GM12878 (cell line): Measurements from ENCODE around the gene TSC22D3. TPM values are rescaled to one million over a fixed set of nuclear protein-coding genes. Genes with fewer than 3 reads are reported as not detected.

Source experiments
- ATAC-seq: fragments of 200-7000 bp; cut with Tn5 transposase; 3 replicates; pipeline ENCODE4 v1.9.1; 2020; ENCODE audit warnings: mild to moderate bottlenecking, moderate library complexity
- BruUV-seq: library from RNA; stranded (reverse); fragments of 400-500 nt; replicated peaks from 2 replicates; lab custom pipeline; 2021; lab: Mats Ljungman, UMichigan
- CTCF ChIA-PET: fragments of 300-600 bp; sonication (Branson Sonifier 250); formaldehyde crosslinking; extraction: SDS; loops from one replicate; lab custom pipeline; 2021; ENCODE audit warnings: inconsistent platforms; lab: Yijun Ruan, JAX
- POLR2A ChIA-PET: fragments of 350-600 bp; formaldehyde crosslinking; extraction: SDS; loops from one replicate; lab custom pipeline; 2021; ENCODE audit warnings: inconsistent platforms; lab: Charles Lee
- RAD21 ChIA-PET: fragments of 300-600 bp; sonication (Branson Sonifier 250); formaldehyde crosslinking; loops from one replicate; lab custom pipeline; 2023; ENCODE audit warnings: antibody characterized with exemption; ENCODE audit not compliant: unreplicated experiment; lab: Charles Lee
- SMC1A ChIA-PET: fragments of 300-600 bp; sonication (Branson Sonifier 250); formaldehyde crosslinking; loops from one replicate; lab custom pipeline; 2023; ENCODE audit not compliant: unreplicated experiment, uncharacterized antibody; lab: Charles Lee
- DNase-seq: peaks from one replicate; pipeline ENCODE4 v3.0.0-alpha.2; 2011; ENCODE audit warnings: low read depth, low spot score
- FAIRE-seq: peaks from 3 replicates; lab custom pipeline; 2011; peaks lifted over from hg19 to GRCh38; lab: Jason Lieb, UNC
- H2AFZ ChIP-seq: 2 replicates; pipeline ENCODE4 v1.6.0; 2011; ENCODE audit warnings: low read depth, low read length, control low read depth; ENCODE audit not compliant: control insufficient read depth
- H3K27ac ChIP-seq: 2 replicates; pipeline ENCODE4 v1.5.1; 2011; ENCODE audit warnings: control low read depth; ENCODE audit not compliant: control insufficient read depth, insufficient read depth
- H3K27me3 ChIP-seq, 2 experiments: replicated peaks in 1 of 2; 2 replicates each; pipeline versions ENCODE4 v1.6.0 to v1.6.1; 2011; ENCODE audit warnings: low read length in 1 of 2; ENCODE audit not compliant: control insufficient read depth in 2 of 2, insufficient read depth in 2 of 2
- H3K36me3 ChIP-seq, 2 experiments: 2 replicates each; pipeline ENCODE4 v1.5.1; 2011; ENCODE audit warnings: low read length in 1 of 2; ENCODE audit not compliant: control insufficient read depth in 2 of 2, insufficient read depth in 2 of 2
- H3K4me1 ChIP-seq: 2 replicates; pipeline ENCODE4 v1.6.1; 2011; ENCODE audit warnings: mild to moderate bottlenecking, low read length, moderate library complexity, mixed read lengths; ENCODE audit not compliant: control insufficient read depth, insufficient read depth
- H3K4me2 ChIP-seq: 2 replicates; pipeline ENCODE4 v1.6.0; 2011; ENCODE audit warnings: control low read depth; ENCODE audit not compliant: control insufficient read depth, insufficient read depth
- H3K4me3 ChIP-seq: fragments of 200-600 bp; sonication (generic); 2 replicates; pipeline ENCODE4 v1.5.1; 2016
- H3K79me2 ChIP-seq: 2 replicates; pipeline ENCODE4 v1.6.0; 2011; ENCODE audit warnings: low read length; ENCODE audit not compliant: control insufficient read depth, insufficient read depth
- H3K9ac ChIP-seq: 2 replicates; pipeline ENCODE4 v1.8.0; 2011; ENCODE audit warnings: low read length, control low read depth, mixed read lengths; ENCODE audit not compliant: control insufficient read depth, insufficient read depth
- H3K9me3 ChIP-seq: replicated peaks from 3 replicates; pipeline ENCODE4 v1.5.1; 2011; ENCODE audit warnings: mild to moderate bottlenecking, low read length; ENCODE audit not compliant: control insufficient read depth, insufficient read depth
- H4K20me1 ChIP-seq: 2 replicates; pipeline ENCODE4 v1.6.0; 2011; ENCODE audit not compliant: control insufficient read depth, insufficient read depth
- BMI1 ChIP-seq: fragments of 450-650 bp; IDR thresholded peaks from 2 replicates; pipeline ENCODE4 v1.6.1; 2016; ENCODE audit warnings: mild to moderate bottlenecking, moderate library complexity, borderline replicate concordance
- CEBPB ChIP-seq, 2 experiments: fragments of 150-350 bp in 1 of 2; IDR thresholded peaks; 2 replicates each; pipeline ENCODE4 v1.6.1; 2012 to 2014; ENCODE audit warnings: low read depth in 2 of 2, low read length in 2 of 2, borderline replicate concordance in 1 of 2, inconsistent platforms in 1 of 2
- MEF2B ChIP-seq: fragments of 450-650 bp; IDR thresholded peaks from 2 replicates; pipeline ENCODE4 v1.6.1; 2018; ENCODE audit warnings: mild to moderate bottlenecking, moderate library complexity; ENCODE audit not compliant: partially characterized antibody, poor library complexity, severe bottlenecking
- MYC ChIP-seq: IDR thresholded peaks from 2 replicates; pipeline ENCODE4 v1.6.1; 2011; ENCODE audit warnings: mild to moderate bottlenecking, low read length, moderate library complexity, inconsistent platforms; ENCODE audit not compliant: insufficient read depth, insufficient replicate concordance, insufficient read length, severe bottlenecking
- NFIC ChIP-seq: IDR thresholded peaks from 2 replicates; pipeline ENCODE4 v1.6.1; 2012; ENCODE audit warnings: low read depth, mild to moderate bottlenecking, inconsistent platforms, low read length, moderate library complexity
- PML ChIP-seq: IDR thresholded peaks from 2 replicates; pipeline ENCODE4 v1.6.1; 2012; ENCODE audit warnings: low read length, inconsistent platforms
- SUZ12 ChIP-seq: fragments of 200-600 bp; sonication (generic); IDR thresholded peaks from one replicate; pipeline ENCODE4 v1.6.1; 2018; ENCODE audit warnings: antibody characterized with exemption, mild to moderate bottlenecking; ENCODE audit not compliant: unreplicated experiment
- WGBS: methylation state at CpG from one replicate; pipeline ENCODE4 v1.1.6; 2016; ENCODE audit warnings: low lambda C conversion rate; ENCODE audit not compliant: insufficient replicate concordance, insufficient coverage; ENCODE audit errors: missing lambda C conversion rate; 5-methylcytosine and 5-hydroxymethylcytosine counted together
- in situ Hi-C: fragments of 300-500 bp; cut with MboI; formaldehyde crosslinking; loops from 9 replicates; pipeline ENCODE4 v1.14.3; 2018; ENCODE audit warnings: mixed read lengths
- intact Hi-C: fragments of 100-400 bp; cut with micrococcal nuclease; formaldehyde crosslinking; loops from one replicate; pipeline ENCODE4 v1.14.2; 2022; ENCODE audit not compliant: unreplicated experiment
- polyA plus RNA-seq, 11 experiments: library from polyadenylated mRNA; depleted of rRNA in 4 of 11; unstranded in 6 of 11; stranded (reverse) in 5 of 11; fragments of >200 nt; fragmentation: Nextera tagmentation in 4 of 11; fragmentation: Illumina TruSeq in 1 of 11; extraction: Ambion mirVana in 4 of 11; extraction: Trizol in 1 of 11; gene quantifications; 1 replicate in 1 of 11; 2 replicates in 10 of 11; pipeline versions ENCODE4 v1.2.1 to v1.2.3, GENCODE V29; 2011 to 2016; ENCODE audit warnings: inconsistent platforms in 2 of 11, missing spikeins in 2 of 11, low read depth in 1 of 11
- total RNA-seq, 4 experiments: library from RNA; depleted of rRNA in 3 of 4; stranded (reverse); fragments of >200 nt in 3 of 4; fragmentation: Illumina TruSeq in 1 of 4; extraction: Trizol in 1 of 4; gene quantifications; 2 replicates each; pipeline versions ENCODE4 v1.2.1 to v1.2.3, GENCODE V29; 2013 to 2021
- TF ChIP-seq, protein P1 (sequence below): IDR thresholded peaks from 2 replicates; pipeline ENCODE4 v1.6.1; 2012; ENCODE audit warnings: low read depth, low read length, improper control_type of control experiment
- TF ChIP-seq, protein P2 (sequence below): fragments of 150-350 bp; IDR thresholded peaks from 2 replicates; pipeline ENCODE4 v1.6.1; 2014; ENCODE audit warnings: mild to moderate bottlenecking, low read depth, low read length
- TF ChIP-seq, protein P3 (sequence below): fragments of 450-650 bp; IDR thresholded peaks from 2 replicates; pipeline ENCODE4 v1.6.1; 2017; ENCODE audit warnings: borderline replicate concordance
- TF ChIP-seq, protein P4 (sequence below): fragments of 450-650 bp; IDR thresholded peaks from 2 replicates; pipeline ENCODE4 v1.6.1; 2016; ENCODE audit warnings: mild to moderate bottlenecking

Gene TSC22D3
- total and polyA plus RNA-seq, 10 of the 15 experiments (the other 5 are each of a cell fraction or from before 2014, with no cell fraction given): 4.6 to 122 (median 16.1) TPM

DNA sequence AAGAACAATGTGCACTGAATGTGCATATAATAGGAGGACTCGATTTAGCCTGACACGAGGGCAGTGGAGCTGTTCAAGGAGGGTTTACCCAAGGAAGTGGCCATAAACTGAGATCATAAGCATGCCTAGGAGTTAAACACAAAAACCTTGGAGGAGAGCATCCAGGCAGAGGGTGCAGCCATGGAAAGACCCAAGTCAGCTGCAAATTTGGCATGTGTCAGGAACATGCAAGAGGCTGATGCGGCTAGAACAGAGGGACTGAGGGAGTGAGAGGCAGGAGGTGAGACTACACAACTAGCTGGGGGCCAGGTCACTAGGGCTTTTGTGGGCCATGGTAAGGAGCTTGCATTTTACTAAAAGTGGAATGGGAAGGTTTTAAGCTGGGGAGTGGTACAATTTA lies 91.7 kb downstream of the TSC22D3 start:
- in situ Hi-C loops: no loop called here
- RAD21 ChIA-PET: interaction anchor here (1.3 to 2.3 kb wide), 3 partner anchors 10 to 31 kb away, joined by 3 to 8 read pairs (median 8); no protein-coding TSS in a partner anchor

More for the DNA sequence above, 91.7 kb downstream of the TSC22D3 start:
- Histone ChIP-seq H3K9me3 (no peaks in the 10 kb centered on the region), H3K4me3 (no peak overlapping the region), H3K27ac (no peak overlapping the region), H3K79me2 (no peaks in the 10 kb centered on the region), H3K36me3 (no peaks in the 10 kb centered on the region), H3K4me2 (no peak overlapping the region), H3K27me3 (no peaks in the 10 kb centered on the region; a peak in 1 of 4 replicates), H3K4me1 (peaks cover 20% of the 10 kb centered on the region), H3K9ac (no peak overlapping the region), H4K20me1 (no peaks in the 10 kb centered on the region), H2AFZ (no peak overlapping the region)
- 67% methylated on average over 3 of the region's 3 CpGs for WGBS
- no peak for TF ChIP-seq BMI1
- TF ChIP-seq SUZ12: no peak
- no peak for TF ChIP-seq MYC
- no peak for TF ChIP-seq PML
- TF ChIP-seq, protein P1, sequence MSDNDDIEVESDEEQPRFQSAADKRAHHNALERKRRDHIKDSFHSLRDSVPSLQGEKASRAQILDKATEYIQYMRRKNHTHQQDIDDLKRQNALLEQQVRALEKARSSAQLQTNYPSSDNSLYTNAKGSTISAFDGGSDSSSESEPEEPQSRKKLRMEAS: no peak
- TF ChIP-seq CEBPB (IDR thresholded peaks at IDR 0.05; ENCODE audit: borderline replicate concordance in 1 of 2, low read depth in 2 of 2, low read length in 2 of 2): no peak
- TF ChIP-seq, protein P2, sequence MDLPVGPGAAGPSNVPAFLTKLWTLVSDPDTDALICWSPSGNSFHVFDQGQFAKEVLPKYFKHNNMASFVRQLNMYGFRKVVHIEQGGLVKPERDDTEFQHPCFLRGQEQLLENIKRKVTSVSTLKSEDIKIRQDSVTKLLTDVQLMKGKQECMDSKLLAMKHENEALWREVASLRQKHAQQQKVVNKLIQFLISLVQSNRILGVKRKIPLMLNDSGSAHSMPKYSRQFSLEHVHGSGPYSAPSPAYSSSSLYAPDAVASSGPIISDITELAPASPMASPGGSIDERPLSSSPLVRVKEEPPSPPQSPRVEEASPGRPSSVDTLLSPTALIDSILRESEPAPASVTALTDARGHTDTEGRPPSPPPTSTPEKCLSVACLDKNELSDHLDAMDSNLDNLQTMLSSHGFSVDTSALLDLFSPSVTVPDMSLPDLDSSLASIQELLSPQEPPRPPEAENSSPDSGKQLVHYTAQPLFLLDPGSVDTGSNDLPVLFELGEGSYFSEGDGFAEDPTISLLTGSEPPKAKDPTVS: no peak
- TF ChIP-seq, protein P3, sequence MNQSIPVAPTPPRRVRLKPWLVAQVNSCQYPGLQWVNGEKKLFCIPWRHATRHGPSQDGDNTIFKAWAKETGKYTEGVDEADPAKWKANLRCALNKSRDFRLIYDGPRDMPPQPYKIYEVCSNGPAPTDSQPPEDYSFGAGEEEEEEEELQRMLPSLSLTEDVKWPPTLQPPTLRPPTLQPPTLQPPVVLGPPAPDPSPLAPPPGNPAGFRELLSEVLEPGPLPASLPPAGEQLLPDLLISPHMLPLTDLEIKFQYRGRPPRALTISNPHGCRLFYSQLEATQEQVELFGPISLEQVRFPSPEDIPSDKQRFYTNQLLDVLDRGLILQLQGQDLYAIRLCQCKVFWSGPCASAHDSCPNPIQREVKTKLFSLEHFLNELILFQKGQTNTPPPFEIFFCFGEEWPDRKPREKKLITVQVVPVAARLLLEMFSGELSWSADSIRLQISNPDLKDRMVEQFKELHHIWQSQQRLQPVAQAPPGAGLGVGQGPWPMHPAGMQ: no peak
- no peak for TF ChIP-seq NFIC
- no peak for TF ChIP-seq MEF2B
- TF ChIP-seq, protein P4, sequence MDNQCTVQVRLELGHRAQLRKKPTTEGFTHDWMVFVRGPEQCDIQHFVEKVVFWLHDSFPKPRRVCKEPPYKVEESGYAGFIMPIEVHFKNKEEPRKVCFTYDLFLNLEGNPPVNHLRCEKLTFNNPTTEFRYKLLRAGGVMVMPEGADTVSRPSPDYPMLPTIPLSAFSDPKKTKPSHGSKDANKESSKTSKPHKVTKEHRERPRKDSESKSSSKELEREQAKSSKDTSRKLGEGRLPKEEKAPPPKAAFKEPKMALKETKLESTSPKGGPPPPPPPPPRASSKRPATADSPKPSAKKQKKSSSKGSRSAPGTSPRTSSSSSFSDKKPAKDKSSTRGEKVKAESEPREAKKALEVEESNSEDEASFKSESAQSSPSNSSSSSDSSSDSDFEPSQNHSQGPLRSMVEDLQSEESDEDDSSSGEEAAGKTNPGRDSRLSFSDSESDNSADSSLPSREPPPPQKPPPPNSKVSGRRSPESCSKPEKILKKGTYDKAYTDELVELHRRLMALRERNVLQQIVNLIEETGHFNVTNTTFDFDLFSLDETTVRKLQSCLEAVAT: no peak
- DNase-seq (no peak), ATAC-seq (no peak), FAIRE-seq (no peak)
- ChIA-PET SMC1A (interaction anchor here (0.9 to 5.9 kb wide), 6 partner anchors 9 to 45 kb away, joined by 3 to 51 read pairs (median 4); no protein-coding TSS in a partner anchor), POLR2A (interaction anchor here (1.0 to 1.3 kb wide), 2 partner anchors 9 to 32 kb away, joined by 3 to 4 read pairs; no protein-coding TSS in a partner anchor), CTCF (interaction anchor here (0.9 to 1.2 kb wide), 2 partner anchors 11 to 33 kb away, joined by 4 read pairs; no protein-coding TSS in a partner anchor)
- intact Hi-C loops: no loop called here
- no TSS peak for BruUV-seq
